ENCODE measurements around the gene POPDC2.

The POPDC2 gene

GRCh38 chr3:119635719-119636118, 24.7 kb downstream of the POPDC2 start:
- ATAC-seq = no peak
- TF ChIP-seq GLIS3 (CRISPR knock-in tag; IDR thresholded peaks at IDR 0.05) (no peak), POU6F1 (CRISPR knock-in tag; IDR thresholded peaks at IDR 0.05; ENCODE audit: borderline replicate concordance, low read depth) (no peak), OSR1 (CRISPR knock-in tag; IDR thresholded peaks at IDR 0.05) (no peak), ZNF70 (CRISPR knock-in tag; IDR thresholded peaks at IDR 0.05) (no peak), ISL1 (CRISPR knock-in tag; IDR thresholded peaks at IDR 0.05) (no peak), SNAI2 (CRISPR knock-in tag; IDR thresholded peaks at IDR 0.05) (no peak), CSDC2 (CRISPR knock-in tag; IDR thresholded peaks at IDR 0.05) (no peak), PATZ1 (CRISPR knock-in tag; IDR thresholded peaks at IDR 0.05; ENCODE audit: borderline replicate concordance) (no peak), ARNTL (CRISPR knock-in tag; IDR thresholded peaks at IDR 0.05; ENCODE audit: borderline replicate concordance, low read depth) (no peak), ESRRG (CRISPR knock-in tag; IDR thresholded peaks at IDR 0.05) (no peak), ZFP3 (CRISPR knock-in tag; IDR thresholded peaks at IDR 0.05) (no peak), PPARA (CRISPR knock-in tag; IDR thresholded peaks at IDR 0.05; ENCODE audit: borderline replicate concordance) (no peak), TCF4 (CRISPR knock-in tag; IDR thresholded peaks at IDR 0.05; ENCODE audit: borderline replicate concordance) (no peak), RARB (CRISPR knock-in tag; IDR thresholded peaks at IDR 0.05) (no peak), ZFP30 (CRISPR knock-in tag; IDR thresholded peaks at IDR 0.05) (no peak), TOX (CRISPR knock-in tag; IDR thresholded peaks at IDR 0.05; ENCODE audit: borderline replicate concordance) (no peak), CREB5 (CRISPR knock-in tag; IDR thresholded peaks at IDR 0.05; ENCODE audit: low read depth) (no peak), ZC3H10 (CRISPR knock-in tag; IDR thresholded peaks at IDR 0.05) (no peak)
- TF ChIP-seq, protein P1, sequence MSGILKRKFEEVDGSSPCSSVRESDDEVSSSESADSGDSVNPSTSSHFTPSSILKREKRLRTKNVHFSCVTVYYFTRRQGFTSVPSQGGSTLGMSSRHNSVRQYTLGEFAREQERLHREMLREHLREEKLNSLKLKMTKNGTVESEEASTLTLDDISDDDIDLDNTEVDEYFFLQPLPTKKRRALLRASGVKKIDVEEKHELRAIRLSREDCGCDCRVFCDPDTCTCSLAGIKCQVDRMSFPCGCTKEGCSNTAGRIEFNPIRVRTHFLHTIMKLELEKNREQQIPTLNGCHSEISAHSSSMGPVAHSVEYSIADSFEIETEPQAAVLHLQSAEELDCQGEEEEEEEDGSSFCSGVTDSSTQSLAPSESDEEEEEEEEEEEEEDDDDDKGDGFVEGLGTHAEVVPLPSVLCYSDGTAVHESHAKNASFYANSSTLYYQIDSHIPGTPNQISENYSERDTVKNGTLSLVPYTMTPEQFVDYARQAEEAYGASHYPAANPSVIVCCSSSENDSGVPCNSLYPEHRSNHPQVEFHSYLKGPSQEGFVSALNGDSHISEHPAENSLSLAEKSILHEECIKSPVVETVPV (CRISPR knock-in tag; IDR thresholded peaks at IDR 0.05) = no peak
- TF ChIP-seq, protein P2, sequence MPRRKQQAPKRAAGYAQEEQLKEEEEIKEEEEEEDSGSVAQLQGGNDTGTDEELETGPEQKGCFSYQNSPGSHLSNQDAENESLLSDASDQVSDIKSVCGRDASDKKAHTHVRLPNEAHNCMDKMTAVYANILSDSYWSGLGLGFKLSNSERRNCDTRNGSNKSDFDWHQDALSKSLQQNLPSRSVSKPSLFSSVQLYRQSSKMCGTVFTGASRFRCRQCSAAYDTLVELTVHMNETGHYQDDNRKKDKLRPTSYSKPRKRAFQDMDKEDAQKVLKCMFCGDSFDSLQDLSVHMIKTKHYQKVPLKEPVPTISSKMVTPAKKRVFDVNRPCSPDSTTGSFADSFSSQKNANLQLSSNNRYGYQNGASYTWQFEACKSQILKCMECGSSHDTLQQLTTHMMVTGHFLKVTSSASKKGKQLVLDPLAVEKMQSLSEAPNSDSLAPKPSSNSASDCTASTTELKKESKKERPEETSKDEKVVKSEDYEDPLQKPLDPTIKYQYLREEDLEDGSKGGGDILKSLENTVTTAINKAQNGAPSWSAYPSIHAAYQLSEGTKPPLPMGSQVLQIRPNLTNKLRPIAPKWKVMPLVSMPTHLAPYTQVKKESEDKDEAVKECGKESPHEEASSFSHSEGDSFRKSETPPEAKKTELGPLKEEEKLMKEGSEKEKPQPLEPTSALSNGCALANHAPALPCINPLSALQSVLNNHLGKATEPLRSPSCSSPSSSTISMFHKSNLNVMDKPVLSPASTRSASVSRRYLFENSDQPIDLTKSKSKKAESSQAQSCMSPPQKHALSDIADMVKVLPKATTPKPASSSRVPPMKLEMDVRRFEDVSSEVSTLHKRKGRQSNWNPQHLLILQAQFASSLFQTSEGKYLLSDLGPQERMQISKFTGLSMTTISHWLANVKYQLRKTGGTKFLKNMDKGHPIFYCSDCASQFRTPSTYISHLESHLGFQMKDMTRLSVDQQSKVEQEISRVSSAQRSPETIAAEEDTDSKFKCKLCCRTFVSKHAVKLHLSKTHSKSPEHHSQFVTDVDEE (CRISPR knock-in tag; IDR thresholded peaks at IDR 0.05) = no peak

DNA sequence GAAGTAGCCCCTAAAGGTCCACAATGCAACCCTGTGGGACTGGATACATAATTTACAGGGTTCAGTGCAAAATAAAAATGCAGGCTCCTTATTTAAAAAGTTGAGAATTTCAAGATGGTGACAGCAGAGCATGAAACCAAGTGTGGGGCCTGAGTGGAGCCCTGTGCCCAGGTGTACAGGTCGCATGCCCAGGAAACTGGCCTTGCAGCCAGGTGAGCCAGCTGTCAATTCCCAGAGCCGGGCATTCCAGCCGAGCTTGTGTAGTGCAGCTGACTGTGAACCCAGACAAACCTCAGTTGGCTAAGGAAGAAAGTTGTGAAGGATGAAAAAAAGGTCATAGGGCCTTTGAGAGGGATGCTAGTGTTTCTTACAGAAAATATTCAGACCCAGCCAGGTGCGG, 27.6 kb downstream of the POPDC2 start:
- ATAC-seq = no peak
- TF ChIP-seq GLIS3 (CRISPR knock-in tag; IDR thresholded peaks at IDR 0.05) (no peak), RARB (CRISPR knock-in tag; IDR thresholded peaks at IDR 0.05) (no peak), ARNTL (CRISPR knock-in tag; IDR thresholded peaks at IDR 0.05; ENCODE audit: borderline replicate concordance, low read depth) (no peak), CREB5 (CRISPR knock-in tag; IDR thresholded peaks at IDR 0.05; ENCODE audit: low read depth) (no peak), PATZ1 (CRISPR knock-in tag; IDR thresholded peaks at IDR 0.05; ENCODE audit: borderline replicate concordance) (no peak), PPARA (CRISPR knock-in tag; IDR thresholded peaks at IDR 0.05; ENCODE audit: borderline replicate concordance) (no peak), ESRRG (CRISPR knock-in tag; IDR thresholded peaks at IDR 0.05) (no peak)
